ENCODE measurements around the gene NDEL1.
"Not testable (repeated sequence)": the region's sequence is repeated elsewhere in the genome, so short reads cannot be mapped to it uniquely, and the experiment has no call there.

Gene NDEL1

DNA sequence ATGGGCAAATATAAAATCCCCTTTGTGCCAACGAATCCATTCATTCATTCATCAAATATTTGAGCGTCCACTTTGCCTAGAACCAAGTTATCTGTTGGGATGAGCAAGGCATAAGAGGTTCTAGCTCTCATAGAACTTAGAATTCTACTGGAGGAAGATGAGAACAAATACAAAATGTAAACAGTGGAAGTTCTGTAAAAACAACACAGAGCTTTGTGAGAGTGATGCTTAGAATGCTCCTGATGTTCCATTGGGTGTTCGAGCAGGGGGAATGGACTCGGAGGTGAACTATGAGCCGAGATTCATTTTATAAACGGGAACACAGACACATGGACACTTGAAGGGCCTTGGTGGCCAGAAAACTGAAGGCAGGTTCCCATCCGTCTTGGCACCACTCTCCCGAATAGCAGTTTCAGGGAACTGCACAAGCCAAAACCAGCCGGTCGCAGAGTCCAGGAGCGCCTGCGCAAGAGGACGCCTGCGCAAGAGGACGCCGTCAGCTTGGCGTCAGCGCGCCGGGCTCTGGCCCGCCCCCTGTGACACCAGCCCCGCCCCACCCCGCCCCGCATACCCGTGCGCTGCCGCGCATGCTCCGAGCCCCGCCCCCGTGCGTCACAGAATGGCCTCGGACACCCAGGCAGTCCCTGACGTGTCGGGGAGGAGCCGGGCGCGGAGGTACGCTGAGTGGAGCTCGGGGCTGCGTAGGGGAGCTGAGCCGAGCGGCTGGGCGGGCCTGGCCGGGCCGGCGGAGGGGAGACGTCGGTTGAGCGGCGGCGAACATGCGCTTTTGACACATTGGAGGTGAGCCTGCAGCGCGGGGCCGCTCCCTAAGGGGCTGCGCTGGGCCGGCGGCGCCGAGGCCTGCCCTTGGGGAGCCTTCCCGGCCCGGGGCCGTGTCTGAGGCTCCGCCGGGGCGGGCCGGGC, at the start of gene NDEL1:
TSS of gene NDEL1 (plus strand) at position 640 of the 924 bp plus-strand sequence. CDS start 8,388 bp downstream, outside the sequence.
- DNase-seq, result peak; percentile 100

DNA sequence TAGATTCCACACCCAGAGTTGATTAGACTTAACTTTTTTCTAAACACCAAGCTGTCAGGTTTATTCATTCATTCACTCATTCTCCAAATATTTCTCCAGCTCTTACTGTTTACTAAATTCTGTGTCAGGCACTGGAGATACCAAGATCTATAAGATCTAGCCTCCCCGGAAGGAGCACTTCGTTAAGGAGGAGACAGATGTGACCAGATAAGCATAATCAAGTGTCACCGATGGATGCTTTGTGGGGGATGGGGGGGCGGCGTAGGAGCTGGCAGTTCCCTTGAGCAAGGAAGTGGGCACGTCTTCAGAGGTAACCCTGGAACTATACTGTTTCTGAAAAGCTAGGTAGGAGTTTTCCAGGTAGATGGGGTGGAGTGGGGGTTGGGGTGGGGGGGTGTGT, 48.8 kb upstream of the NDEL1 start:
- DNase-seq, result no peak

DNA sequence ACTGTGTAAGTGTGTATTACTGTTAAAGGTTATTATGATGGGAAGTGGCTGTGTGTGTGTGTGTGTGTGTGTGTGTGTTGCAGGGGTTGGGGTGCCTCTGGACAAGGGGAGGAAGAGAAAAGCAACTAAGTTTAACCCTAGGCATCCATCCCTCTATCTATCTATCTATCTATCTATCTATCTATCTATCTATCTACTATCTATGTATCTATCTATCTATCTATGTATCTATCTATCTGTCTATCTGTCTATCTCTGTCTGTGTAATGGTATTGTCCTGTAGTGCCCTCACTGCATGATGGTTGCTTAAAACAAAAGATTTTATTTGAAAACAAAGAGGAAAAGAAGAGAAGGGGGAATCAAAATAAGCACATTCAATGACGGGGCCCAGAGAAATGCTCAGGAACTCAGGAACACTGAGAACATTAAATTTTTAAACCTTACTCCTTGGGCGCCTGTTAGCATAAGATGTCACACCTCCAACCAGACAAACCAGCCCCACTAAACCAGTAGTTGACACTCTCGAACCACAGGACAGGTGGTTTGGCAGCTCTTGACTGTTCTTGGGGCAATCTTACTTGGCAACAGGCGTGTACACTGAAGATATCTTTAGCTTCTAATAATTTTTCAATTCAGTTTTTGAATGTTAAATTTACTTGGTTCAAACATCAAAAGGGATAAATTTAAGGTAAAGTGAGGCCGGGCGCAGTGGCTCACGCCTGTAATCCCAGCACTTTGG, 47.6 kb upstream of the NDEL1 start:
- no peak for DNase-seq

DNA sequence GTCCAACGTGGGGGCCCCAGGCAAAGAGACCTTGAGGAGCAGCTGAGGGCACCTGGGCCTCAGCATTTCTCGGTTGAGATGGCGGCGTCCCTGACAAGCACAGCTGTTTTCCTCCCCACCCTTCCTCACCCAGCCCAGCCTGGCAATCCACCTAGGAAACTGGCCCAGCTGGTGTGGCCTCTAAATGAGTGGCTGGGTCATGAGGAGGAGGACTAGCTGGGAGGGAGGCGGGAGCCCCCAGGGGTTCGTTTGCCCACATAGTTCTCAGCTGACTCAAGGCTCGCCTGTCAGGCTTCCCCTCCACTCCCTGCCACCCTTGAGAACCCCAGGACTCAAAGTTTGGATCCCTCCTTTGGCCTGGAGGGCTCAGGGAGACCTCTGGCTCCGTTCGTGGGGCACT, 44.0 kb upstream of the NDEL1 start:
- no peak for DNase-seq

GRCh38 chr17:8392274-8392673, 43.4 kb upstream of the NDEL1 start:
- DNase-seq, result no peak

DNA sequence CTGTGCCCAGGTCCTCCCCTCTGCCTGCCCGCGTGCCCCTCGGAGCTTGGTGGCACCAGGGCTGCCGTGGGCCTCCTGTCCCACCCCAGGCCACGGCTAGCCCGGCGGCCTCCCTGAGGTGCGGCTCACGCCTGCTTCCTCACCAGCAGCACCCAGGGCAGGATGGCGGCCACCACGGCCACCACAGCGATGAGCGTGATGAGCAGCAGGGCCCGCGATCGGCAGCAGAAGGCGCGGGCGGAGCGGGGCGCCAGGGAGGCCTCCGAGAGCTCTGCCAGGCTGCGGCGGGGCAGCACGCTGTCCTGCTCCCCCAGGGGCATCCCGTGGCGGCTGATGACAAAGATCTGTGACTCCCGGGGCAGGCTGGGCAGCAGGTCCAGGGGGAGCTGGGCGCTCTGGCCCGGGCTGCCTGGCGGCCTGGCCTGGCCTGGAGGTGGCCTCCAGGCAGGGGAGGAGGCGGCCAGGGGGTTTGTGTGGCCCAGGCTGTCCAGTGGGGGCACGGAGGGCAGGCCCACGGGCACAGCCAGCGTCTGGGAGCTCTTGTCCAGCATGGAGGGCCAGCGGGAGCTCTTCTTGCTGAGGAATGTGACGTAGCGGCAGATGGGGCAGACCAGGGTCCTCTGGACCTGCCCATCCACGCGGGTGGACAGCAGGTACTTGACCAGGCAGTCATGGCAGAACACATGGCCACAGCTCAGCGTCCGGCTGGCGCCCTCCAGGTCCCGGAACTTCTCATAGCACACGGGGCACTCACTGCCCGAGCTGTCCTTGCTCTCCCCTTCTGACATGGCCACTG, 42.8 kb upstream of the NDEL1 start:
- no peak for DNase-seq

DNA sequence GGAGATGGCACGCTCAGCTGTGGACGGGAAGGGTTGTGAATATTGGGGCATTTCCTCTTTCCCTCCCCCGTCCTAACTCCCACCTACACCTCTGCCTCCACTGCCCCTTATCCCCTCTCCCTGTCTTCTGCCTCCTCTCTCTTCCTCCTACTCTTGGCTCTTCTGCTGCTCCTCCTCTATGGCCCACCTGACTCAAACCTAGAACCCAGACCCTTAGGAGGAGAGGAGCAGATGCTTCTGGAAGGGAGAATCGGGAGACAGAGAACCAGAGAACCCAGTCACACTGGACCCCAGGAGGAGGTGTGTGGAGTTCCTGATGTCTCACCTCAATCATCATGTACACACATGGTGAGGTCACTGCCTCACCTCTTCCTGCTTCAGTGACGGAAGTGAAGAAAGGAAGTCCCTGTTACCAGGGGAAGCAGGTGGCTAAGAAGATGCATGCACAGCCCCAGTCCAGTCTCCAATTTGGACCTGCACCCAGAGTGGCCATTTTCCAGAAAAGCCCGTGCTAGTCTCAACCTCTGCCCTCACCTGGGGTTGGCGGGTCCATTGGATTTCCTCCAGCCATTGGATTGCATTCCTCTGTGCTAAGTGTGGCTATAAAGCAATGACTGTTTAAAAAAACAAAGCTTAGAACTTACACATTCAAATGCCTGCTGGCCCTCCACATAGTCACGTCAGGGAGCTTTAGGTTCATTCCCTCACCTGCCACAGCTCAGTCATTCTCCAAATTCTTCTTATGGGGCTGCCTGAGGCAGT, 42.0 kb upstream of the NDEL1 start:
- DNase-seq, result no peak

DNA sequence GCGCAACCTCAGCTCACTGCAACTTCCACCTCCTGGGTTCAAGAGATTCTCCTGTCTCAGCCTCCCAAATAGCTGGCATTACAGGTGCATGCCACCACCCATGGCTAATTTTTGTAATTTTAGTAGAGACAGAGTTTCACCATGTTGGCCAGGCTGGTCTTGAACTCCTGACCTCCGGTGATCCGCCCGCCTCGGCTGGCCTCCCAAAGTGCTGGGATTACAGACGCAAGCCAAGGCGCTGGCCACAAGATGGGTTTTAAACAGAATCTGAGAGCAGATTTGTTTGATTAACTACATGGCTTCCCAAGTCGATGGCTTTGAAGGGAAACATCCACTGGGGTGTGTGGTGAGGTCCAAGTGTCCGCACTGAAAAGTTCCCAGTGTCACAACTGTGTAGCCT, 41.2 kb upstream of the NDEL1 start:
- not testable (repeated sequence) for DNase-seq

GRCh38 chr17:8397636-8398035, 38.0 kb upstream of the NDEL1 start, which contains the start of gene RNF222:
TSS of gene RNF222 (minus strand) at chr17:8397827. CDS start at chr17:8393461, 4,366 bp downstream.
- no peak for DNase-seq

DNA sequence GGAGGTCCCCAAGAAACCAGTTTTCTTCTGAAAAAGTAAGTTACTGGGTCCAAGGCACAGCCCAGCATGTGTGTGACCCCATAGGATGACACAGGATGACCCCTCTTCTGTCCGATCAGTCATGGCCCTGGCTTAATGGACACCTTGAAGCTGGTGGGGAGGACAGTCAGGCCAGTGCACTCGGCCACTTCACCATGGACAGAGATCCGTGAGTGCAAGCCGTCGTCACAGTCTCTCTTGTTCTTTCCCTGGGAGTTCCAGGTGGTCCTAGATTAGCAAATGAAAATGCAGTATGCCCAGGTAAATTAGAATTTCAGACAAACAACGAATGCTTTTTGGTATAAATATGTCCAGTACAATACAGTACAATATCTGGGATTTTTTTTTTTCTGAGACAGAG, 36.7 kb upstream of the NDEL1 start:
- no peak for DNase-seq

- no peak for DNase-seq
These were observed 34.6 kb upstream of the NDEL1 start for GRCh38 chr17:8401107-8401506.

- DNase-seq, result no peak
These were observed 32.7 kb upstream of the NDEL1 start for GRCh38 chr17:8402921-8403536.

DNA sequence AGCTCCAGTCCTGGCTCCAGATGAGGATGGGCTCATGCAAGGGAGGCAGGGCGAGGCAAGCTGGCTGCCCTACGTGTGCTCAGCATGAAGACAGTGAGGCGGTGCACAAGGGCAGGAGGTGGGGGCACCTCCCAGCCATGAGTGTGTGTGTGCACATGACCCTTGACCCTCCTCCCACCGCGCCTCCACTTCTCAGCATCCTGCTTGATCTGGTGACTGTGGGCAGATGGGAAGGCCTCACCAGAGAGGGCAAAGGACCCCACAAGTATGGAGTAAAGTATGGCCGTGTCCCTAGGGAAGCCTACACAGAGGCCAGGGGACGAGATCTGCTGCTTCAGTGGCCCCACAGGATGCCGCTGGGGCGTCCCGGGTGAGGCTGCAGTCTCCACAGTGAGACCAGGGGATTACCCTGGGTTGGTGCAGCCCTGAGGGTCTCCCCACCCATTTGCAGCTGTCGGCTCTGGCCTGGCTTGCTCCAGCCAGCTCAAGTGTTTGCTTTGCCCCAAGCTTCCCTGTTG, 30.1 kb upstream of the NDEL1 start:
- no peak for DNase-seq

- no peak for DNase-seq
These were observed 29.5 kb upstream of the NDEL1 start for GRCh38 chr17:8406174-8406573.

DNA sequence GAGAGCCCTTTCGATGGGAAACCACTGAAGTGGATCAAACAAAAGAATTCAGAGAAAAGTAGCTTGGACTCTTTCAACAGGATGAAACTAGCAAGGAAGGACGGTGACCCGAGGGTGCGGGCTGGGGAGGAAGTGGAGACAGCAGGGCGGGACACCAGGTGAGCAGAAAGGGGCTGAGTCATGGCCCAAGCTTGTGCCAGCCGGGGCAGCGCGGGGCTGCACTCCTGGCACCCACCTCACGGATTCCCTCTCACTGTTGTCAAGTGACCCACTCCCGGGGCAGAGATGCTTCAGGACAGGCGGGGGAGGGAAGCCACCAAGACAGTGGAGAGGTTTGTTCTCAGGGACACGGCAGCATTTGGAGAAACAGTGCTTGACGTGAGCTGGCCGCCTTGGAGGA, 27.3 kb upstream of the NDEL1 start:
- DNase-seq, result no peak

- peak; percentile 91 for DNase-seq
These were observed 25.5 kb upstream of the NDEL1 start for GRCh38 chr17:8409966-8410882.

DNA sequence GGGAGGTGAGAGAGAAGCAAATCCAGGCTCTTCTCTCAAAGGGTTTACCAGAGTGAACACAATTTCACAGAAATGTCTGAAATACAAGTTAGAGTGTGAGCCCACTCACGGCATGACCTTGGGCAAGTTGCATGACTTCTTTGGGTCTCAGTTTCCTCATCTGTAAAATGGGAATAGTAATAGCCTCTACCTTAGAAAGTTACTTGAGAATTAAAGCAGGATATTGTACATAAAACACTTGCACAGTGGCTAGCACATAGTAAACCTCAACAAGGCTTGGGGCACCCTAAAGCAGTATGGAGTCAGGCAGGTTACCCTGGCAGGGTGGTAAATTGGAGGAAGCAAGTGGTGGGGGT, 24.8 kb upstream of the NDEL1 start:
- no peak for DNase-seq

GRCh38 chr17:8412089-8412488, 23.6 kb upstream of the NDEL1 start:
- DNase-seq, result no peak

DNA sequence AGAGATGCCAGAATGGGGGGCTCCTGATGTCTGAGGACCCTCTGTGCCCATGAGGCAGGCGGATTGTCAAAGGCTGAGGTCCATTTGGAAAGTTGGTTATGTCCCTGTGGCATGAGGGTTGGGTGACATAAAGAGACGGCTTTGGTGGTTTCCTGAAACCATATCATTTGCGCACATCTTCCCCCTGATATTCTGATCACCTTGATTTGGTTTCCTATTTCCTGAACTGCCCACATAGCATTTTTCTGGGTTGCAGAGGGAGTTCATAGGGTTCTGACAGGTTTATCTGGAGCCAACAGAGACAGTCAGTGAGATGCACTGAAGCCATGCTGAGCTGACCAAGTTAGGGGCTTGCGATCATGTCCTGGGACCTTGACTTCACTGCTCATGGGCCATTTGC, 22.4 kb upstream of the NDEL1 start:
- DNase-seq, result no peak

- DNase-seq, result no peak
These were observed 21.7 kb upstream of the NDEL1 start for GRCh38 chr17:8413938-8414337.

GRCh38 chr17:8417806-8418205, 17.9 kb upstream of the NDEL1 start:
- DNase-seq, result no peak

Measured in stimulated activated CD8-positive, alpha-beta memory T cell treated with anti-CD3 and anti-CD28 coated beads, Interleukin-4, amount 100 ng/mL, for 48 hours (primary cell).